GM18499 (cell line): ENCODE results near the gene LSM8.
"Not testable (repeated sequence)": the region's sequence is repeated elsewhere in the genome, so short reads cannot be mapped to it uniquely, and the experiment has no call there.

Experiments
- ATAC-seq: cut with Tn5 transposase; IDR thresholded peaks from one replicate; pipeline ENCODE4 v1.9.1; 2021; ENCODE audit warnings: moderate number of reproducible peaks; ENCODE audit not compliant: insufficient read depth, unreplicated experiment

Gene LSM8

GRCh38 chr7:118195837-118196474, 12.0 kb downstream of the LSM8 start:
- peak; percentile 56 for ATAC-seq

- no peak for ATAC-seq
These were observed 18.1 kb downstream of the LSM8 start for GRCh38 chr7:118202061-118202460.

- ATAC-seq: peak; percentile 86
These were observed 30.3 kb downstream of the LSM8 start for GRCh38 chr7:118214051-118214832.

- no peak for ATAC-seq
These were observed 30.8 kb downstream of the LSM8 start for GRCh38 chr7:118214833-118215182.

- no peak for ATAC-seq
These were observed 33.3 kb downstream of the LSM8 start for GRCh38 chr7:118217210-118217619.

- ATAC-seq: no peak
These were observed 34.6 kb downstream of the LSM8 start for GRCh38 chr7:118218413-118219156.

- ATAC-seq: no peak
These were observed 35.2 kb downstream of the LSM8 start for GRCh38 chr7:118219157-118219512.

- no peak for ATAC-seq
These were observed 36.6 kb downstream of the LSM8 start for GRCh38 chr7:118220583-118220982.

GRCh38 chr7:118222591-118222990, 38.6 kb downstream of the LSM8 start:
- ATAC-seq: no peak

GRCh38 chr7:118224521-118224920, 40.6 kb downstream of the LSM8 start, which contains the start of gene ANKRD7:
ANKRD7 (plus strand) TSS chr7:118224704; CDS start chr7:118224831, 127 bp downstream.
- no peak for ATAC-seq

- no peak for ATAC-seq
These were observed 48.9 kb downstream of the LSM8 start for GRCh38 chr7:118232837-118233236.

- no peak for ATAC-seq
These were observed 49.8 kb downstream of the LSM8 start for GRCh38 chr7:118233799-118234198.

- ATAC-seq: no peak
These were observed 55.0 kb downstream of the LSM8 start for GRCh38 chr7:118239014-118239413.

- ATAC-seq: not testable (repeated sequence)
These were observed 56.4 kb downstream of the LSM8 start for GRCh38 chr7:118240320-118240719.
